GM18873 (cell line): ENCODE results near the gene NUTF2.
A peak's percentile ranks its signal among the peaks of the same experiment; 100 is the strongest.
"Not testable (repeated sequence)": the region's sequence is repeated elsewhere in the genome, so short reads cannot be mapped to it uniquely, and the experiment has no call there.

ENCODE experiments used
- ATAC-seq: cut with Tn5 transposase; IDR thresholded peaks from one replicate; pipeline ENCODE4 v1.9.1; 2021; ENCODE audit warnings: mild to moderate bottlenecking, moderate library complexity, moderate number of reproducible peaks; ENCODE audit not compliant: unreplicated experiment, low FRiP score

Gene NUTF2

DNA sequence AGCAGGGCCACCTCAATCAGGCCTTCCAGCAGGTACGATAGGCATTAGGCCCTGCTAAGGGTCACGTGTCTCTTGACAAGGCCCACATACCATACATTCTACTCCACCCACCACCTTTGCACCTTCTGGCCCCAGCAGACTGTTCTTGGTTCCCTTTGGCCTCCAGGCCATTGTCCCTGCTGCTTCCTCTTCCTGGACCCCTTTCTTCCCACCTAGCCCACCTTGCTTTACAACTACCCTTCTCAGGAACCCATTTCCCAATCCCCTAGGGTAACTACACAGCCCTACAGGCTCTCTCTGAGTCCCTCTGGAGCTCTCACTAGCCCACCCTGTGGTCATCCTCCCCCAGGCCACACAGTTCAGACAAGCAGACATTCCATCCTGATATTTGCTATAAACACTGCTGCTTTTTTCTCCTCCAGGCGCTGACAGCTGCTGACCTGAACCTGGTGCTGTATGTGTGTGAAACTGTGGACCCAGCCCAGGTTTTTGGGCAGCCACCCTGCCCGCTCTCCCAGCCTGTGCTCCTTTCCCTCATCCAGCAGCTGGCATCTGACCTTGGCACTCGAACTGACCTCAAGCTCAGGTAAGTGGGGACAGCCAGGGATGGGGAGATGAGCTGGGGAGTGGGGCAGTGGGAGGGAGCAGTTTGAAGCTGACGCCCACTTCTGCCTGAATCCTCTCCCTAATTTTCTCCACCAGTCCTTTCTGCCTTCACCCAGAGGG is 36.6 kb downstream of the NUTF2 start:
- no peak for ATAC-seq

DNA sequence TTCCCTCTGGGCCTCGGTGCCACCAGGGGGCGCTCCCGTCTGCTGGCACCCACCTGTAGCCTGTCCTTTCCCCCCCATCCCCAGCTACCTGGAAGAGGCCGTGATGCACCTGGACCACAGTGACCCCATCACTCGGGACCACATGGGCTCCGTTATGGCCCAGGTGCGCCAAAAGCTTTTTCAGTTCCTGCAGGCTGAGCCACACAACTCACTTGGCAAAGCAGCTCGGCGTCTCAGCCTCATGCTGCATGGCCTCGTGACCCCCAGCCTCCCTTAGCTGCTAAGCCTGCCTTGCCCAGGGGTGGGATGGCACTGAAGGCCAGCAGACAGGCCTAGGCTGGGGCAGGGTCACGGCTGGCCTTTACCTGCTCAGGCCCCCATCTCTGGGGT is 37.1 kb downstream of the NUTF2 start:
- no peak for ATAC-seq

DNA sequence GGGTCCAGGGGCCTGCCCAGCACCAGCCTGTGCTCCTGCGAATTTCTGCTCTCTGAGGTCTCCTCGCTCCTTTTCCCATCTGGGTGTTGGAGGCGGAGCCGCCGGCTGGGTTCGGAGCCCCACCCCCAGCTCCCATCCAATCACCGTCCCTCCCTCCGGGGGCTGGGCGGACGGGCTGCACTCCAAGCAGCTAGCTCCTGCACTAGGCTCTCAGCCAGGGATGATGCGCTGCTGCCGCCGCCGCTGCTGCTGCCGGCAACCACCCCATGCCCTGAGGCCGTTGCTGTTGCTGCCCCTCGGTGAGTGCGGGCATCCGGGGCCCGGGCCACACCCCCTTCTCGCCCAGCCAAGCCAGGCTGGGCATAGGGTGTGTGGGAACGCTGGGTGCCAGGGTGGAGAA is 38.0 kb downstream of the NUTF2 start, which contains the start of gene NRN1L:
Gene NRN1L (plus strand): TSS at position 202 of the 400 bp plus-strand sequence. CDS start 19 bp downstream, at position 221.
- no peak for ATAC-seq

DNA sequence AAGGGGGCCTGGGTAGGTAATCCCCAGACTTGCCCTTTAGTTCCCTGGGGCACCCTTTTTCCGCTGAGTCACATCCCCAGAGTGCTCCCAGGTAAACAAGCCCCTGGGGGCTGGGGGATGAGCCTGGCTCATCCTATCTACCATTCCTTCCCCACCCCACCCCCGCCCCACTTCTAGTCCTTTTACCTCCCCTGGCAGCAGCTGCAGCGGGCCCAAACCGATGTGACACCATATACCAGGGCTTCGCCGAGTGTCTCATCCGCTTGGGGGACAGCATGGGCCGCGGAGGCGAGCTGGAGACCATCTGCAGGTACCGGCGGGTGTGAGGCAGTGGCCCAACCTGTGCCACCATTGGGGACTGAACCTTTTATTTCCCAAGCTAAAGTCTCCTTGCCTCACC is 38.8 kb downstream of the NUTF2 start:
- ATAC-seq = no peak

DNA sequence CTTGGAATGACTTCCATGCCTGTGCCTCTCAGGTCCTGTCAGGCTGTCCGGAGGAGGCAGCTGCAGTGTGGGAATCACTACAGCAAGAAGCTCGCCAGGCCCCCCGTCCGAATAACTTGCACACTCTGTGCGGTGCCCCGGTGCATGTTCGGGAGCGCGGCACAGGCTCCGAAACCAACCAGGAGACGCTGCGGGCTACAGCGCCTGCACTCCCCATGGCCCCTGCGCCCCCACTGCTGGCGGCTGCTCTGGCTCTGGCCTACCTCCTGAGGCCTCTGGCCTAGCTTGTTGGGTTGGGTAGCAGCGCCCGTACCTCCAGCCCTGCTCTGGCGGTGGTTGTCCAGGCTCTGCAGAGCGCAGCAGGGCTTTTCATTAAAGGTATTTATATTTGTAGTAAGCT is 39.2 kb downstream of the NUTF2 start:
- ATAC-seq = no peak

DNA sequence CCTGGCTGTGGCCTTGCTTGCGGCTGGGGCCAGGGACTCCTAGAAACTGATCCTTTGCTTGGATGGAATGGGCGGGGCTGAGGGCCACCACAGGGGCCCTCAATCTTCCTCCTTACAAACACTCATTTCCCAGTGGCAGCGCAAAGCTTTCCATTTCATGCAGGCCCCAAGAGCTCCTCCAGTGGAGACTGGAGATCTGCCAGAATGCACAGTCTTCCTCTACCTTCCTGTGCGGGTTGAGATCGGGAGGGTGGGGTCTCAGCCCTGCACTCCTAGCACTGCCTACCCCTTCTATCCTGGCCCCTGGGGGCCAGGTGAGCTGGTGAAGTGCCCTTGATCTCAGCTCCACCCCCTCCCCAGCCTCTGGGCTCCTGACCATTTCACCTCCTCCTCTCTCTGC is 39.7 kb downstream of the NUTF2 start:
- no peak for ATAC-seq

DNA sequence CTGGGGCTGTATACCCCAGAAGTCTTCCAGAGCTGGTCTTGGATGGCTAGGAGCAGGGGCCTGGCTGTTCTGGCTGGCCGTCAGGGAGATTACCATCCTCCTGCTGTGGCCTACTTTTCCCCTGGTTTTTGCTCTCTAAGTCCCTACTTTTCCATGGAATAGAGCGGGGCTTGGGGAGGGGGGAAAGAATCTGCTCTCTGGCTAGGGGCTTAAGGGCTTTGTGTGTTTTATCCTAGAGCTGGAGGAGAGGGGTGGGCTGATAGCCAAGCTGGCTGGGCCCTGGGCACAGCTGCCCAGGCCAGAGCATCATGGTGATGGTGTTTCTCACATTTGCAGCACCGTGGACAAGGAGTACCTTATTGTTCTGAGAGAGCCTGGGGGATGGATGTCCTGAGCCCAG is 41.6 kb downstream of the NUTF2 start:
- no peak for ATAC-seq

DNA sequence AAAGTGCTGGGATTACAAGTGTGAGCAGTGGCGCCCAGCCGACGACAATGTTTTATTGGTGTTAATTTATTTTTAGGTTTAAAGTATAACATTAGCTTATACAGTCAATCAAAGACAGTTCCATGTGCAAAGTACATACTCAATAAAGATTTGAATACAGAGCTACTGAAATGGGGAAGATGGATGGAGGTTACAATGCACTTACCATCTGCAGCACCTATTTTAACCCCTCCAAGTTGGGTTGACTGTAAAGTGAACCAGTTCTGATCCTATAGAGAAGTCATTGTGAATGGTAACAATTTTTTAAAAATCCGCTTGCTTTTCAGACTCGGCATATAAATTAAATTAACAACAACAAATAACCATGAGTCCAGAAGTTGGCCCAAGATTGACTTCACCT is 45.6 kb downstream of the NUTF2 start:
- no peak for ATAC-seq

DNA sequence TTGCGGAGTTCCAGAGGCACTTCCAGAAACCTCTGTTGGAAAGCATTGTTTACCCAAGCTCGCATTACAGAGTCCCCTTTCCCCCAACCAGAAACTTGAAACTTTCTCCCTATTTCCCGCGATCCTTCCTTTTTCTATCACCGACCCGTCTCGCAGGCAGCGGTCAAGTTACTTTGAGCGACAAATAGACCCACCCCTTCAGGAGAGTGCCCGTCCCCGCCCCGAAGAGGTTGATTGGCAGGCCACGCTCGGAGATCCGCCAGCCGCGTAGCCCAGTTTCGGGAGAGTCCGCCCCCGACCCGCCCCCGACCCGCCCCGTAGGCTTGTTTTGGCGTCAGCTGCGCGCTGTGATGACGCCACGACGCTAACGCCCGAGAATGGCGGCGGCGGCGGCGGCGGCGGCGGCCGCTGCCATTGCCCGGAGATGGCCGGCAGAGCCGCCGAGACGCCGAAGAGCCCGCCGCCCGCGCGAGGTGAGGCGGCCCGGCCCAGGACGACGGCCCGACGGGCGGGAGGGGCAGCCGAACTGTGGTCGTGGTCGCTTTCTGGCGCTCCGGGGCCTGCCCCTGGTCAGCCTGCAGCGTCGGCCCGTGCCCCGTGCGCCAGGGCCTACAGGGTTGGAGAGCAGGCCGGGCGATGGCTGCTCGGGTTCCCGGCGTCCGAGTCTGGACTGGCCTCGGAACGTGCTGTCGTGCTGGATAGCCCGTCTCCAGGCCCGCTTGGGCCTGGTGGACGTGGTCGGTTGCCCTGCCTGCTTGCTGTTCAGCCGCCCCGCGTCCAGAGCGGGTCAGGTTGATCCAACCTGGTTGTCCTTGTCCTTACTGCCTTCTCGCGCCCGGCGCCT is 46.4 kb downstream of the NUTF2 start, which contains the start of gene PSKH1:
Gene PSKH1 (plus strand): TSS at position 356 of the 844 bp plus-strand sequence. CDS start 15,496 bp downstream, outside the sequence.
- ATAC-seq = peak; percentile 81

DNA sequence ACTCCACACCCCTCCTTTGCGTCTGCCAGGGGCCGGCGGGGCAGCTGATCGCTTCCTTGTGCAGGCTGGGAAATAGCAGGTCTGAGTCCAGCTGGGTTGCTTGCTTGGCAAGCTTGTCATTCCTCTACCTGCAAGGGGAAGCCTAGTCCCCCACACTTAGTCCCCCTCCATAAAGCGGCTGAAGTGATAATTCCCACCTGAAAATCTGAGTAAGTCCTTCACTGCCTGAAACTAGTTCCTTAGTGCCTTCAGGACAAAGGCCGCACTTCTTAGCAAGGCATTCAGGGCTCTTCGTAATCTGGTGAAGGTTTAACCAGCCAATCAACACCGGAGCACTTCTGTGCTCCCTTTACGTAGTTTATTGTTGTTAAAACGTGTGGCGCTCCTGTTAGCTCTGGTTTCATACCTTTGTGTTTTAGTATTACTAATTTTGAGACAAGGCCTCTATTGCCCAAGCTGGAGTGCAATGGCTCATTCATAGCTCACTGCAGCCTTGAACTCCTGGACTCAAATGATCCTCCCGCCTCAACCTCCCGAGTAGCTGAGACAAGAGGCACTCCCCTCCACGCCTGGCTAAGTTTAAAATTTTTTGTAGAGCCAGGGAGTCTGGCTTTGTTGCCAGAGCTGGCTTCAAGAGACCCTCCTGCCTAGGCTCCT is 47.1 kb downstream of the NUTF2 start:
- peak; percentile 19 for ATAC-seq

DNA sequence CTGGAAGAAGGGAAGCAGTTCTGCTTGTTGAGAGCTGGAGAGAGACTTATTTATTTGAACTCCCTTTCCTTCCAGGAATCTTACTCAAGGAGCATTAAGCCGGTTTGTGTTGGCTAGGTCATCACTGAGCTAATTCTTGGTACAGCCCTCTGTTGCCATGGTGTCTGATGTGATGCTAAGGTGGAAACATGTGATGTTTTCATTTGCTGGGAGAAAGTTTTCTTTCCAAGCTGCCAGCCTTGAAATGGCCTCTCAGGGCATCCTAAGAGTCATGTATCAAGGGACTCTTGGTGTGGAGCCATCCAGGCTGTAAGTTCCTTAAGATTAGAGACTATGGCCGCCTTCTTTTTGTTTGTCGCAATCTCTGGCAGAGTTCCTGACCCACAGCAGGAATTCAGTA is 50.5 kb downstream of the NUTF2 start:
- no peak for ATAC-seq

DNA sequence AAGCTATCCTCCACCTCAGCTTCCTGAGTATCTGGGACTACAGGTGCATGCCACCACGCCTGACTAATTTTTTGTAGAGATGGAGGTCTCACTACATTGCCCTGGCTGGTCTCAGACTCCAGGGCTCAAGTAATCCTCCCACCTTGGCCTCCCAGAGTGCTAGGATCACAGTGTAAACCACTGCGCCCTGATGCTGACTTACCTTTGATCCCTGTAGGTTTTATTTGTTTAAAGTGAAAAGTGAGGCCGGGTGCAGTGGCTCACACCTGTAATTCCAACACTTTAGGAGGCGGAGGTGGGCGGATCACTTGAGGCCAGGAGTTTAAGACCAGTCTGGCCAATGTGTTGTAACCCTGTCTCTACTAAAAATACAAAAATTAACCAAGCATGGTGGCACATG is 55.0 kb downstream of the NUTF2 start:
- no peak for ATAC-seq

DNA sequence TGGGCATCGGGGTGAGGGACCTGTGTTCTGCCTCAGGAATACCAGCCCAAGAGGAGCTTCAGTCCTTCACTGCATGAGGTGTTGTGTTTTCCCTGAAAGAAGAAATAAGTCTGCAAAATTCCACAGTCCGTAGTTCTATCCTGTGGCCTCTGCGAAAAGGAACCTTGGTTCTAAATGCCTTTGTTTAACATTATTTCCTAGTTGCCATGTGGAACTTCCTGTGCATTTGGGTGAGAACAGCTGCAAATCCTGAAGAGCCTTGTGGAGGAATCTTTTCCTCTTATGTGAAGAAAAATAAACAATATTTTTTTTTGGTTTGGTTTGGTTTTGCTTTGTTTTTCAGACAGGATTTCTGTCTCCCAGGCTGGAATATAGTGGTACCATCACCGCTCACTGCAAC is 56.1 kb downstream of the NUTF2 start:
- no peak for ATAC-seq

DNA sequence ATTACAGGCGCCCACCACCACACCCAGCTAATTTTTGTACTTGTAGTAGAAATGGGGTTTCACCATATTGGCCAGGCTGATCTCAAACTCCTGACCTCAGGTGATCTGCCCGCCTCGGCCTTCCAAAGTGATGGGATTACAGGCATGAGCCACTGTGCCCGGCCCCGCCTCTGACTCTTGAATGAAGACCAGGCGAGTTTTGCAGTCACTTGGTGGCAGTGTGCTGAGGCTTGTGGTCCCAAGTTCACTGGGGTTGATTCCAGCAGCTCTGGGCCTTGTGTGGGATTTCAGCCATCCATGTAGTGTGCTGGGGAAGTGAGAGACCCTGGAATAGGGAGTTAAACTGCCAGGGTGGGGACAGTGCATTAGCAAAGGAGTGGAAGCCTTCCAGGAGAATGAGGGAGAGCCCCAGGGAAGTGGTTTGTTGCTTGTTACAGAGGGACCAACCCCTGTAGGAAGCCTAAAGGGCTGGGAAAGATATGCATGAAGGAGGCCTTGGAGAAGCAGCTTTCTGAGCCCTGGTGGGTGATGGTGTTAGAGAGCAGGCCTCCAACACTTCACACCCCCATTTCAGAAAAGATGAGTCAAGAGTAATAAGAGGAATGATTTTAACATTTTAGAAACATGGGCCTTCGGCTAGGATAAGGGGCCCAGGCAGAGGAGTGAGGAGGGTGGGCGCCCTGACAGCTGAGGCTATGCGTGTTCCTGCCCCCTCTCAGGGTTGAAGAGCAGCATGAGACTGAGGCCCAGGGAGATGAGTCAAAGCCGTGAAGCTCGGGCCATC is 60.9 kb downstream of the NUTF2 start:
- no peak for ATAC-seq

DNA sequence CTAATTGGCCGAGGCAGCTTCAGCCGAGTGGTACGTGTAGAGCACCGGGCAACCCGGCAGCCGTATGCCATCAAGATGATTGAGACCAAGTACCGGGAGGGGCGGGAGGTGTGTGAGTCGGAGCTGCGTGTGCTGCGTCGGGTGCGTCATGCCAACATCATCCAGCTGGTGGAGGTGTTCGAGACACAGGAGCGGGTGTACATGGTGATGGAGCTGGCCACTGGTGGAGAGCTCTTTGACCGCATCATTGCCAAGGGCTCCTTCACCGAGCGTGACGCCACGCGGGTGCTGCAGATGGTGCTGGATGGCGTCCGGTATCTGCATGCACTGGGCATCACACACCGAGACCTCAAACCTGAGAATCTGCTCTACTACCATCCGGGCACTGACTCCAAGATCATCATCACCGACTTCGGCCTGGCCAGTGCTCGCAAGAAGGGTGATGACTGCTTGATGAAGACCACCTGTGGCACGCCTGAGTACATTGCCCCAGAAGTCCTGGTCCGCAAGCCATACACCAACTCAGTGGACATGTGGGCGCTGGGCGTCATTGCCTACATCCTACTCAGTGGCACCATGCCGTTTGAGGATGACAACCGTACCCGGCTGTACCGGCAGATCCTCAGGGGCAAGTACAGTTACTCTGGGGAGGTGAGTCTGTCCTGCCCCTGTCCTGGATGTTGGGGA is 62.5 kb downstream of the NUTF2 start:
- no peak for ATAC-seq

DNA sequence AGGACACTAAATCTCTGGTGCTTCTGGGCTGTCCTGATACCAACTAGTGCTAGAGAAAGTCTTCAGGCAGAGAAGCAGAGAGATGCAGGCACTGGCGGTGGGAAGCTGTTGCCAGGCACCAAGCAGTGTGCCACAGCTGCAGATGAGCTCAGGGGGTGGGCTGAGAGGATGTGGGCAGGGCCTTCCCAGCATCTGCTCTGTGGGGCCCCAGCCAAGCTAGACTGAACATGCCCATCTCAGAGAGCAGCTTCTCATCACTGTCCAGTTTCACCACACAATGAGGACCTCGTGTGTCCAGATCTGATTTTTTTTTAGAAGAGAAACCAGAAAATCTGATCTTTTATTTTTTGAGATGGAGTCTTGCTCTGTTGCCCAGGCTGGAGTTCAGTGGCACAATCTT is 63.4 kb downstream of the NUTF2 start:
- ATAC-seq = no peak

DNA sequence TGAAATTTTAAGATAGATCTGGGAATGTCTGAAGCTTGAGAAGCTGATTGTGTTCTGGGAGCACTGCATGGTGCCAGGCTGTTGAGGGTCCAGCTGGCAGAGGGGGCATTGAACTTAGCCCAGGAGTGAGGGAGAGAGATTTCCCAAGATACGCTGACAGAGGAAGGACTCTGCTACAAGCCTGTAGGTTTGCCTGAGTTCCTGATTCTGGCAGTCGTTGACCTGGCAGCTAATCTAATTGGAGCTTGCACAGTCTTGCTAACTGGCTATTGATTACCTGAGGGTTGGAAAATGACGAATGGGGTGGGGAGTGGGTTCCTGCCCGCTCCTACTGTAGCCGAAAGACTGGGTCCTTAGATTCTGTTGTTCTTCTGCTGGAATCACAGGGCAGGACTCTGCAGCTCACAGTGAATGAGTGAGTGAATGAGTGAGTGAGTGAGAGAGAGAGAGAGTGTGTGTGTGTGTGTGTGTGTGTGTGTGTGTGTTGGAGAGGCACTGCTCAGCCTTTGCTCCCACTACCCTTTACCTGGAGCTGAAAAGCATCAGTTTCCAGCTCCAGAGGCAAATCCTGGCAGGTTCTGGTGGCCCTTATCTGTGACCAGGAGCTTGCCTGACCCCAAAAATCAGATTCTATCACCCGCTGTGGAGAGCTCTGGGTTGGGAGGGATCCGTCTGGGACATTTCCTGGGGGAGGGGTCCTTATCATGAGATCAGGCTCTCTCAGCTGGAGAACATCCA is 68.2 kb downstream of the NUTF2 start:
- ATAC-seq = no peak

DNA sequence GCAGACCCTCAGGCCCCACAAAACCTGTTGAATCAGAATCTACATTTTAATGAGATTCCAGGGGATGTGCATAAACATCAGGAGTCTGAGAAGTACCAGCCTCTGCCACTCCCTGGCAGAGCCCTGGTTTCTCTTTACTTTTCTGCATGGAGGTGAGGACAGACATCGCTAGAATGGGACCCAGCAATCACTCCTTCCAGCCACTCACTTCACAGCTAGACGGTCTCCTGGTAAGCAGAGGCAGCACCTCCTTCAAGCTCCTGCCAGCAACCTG is 68.7 kb downstream of the NUTF2 start:
- ATAC-seq = not testable (repeated sequence)
